Measurements from ENCODE around the gene MEAF6. TPM values are rescaled to one million over a fixed set of nuclear protein-coding genes. Genes with fewer than 3 reads are reported as not detected.
A peak's percentile ranks its signal among the peaks of the same experiment; 100 is the strongest.
"Not testable (repeated sequence)": the region's sequence is repeated elsewhere in the genome, so short reads cannot be mapped to it uniquely, and the experiment has no call there.

The MEAF6 gene
- 36.5 TPM for total RNA-seq
- 10 to 100 TPM; 40.4 to 54.8 (median 43.4) TPM for polyA plus RNA-seq (ENCODE audit: insufficient read depth in 1 of 8, insufficient read length in 8 of 8, low replicate concordance in 1 of 8)
- long read RNA-seq, donor 1, transcript MEAF6-201 (7 exons, 1,525 nt), result major isoform, 5 of 6 reads
- long read RNA-seq, donor 1, partial matches to known transcripts, result 0 of 6 reads
- long read RNA-seq, donor 1, other reads (novel, unspliced or antisense), result 0 of 6 reads
- long read RNA-seq, donor 2, partial matches to known transcripts, result 0 of 3 reads
- long read RNA-seq, donor 2, other reads (novel, unspliced or antisense), result 0 of 3 reads
- long read RNA-seq, donor 3, transcript MEAF6-201 (7 exons, 1,525 nt), result major isoform, 14 of 18 reads
- long read RNA-seq, donor 3, partial matches to known transcripts, result 0 of 18 reads
- long read RNA-seq, donor 3, other reads (novel, unspliced or antisense), result 0 of 18 reads
- long read RNA-seq, donor 4, transcript MEAF6-201 (7 exons, 1,525 nt), result major isoform, 9 of 11 reads
- long read RNA-seq, donor 4, partial matches to known transcripts, result 0 of 11 reads
- long read RNA-seq, donor 4, other reads (novel, unspliced or antisense), result 0 of 11 reads
- long read RNA-seq, donor 5, transcript MEAF6-201 (7 exons, 1,525 nt), result major isoform, 27 of 30 reads
- long read RNA-seq, donor 5, partial matches to known transcripts, result 0 of 30 reads
- long read RNA-seq, donor 5, other reads (novel, unspliced or antisense), result 0 of 30 reads
- long read RNA-seq, donor 6, transcript MEAF6-201 (7 exons, 1,525 nt), result major isoform, 11 of 14 reads
- long read RNA-seq, donor 6, partial matches to known transcripts, result 0 of 14 reads
- long read RNA-seq, donor 6, other reads (novel, unspliced or antisense), result 0 of 14 reads
- long read RNA-seq, donor 7, transcript MEAF6-201 (7 exons, 1,525 nt), result major isoform, 16 of 22 reads
- long read RNA-seq, donor 7, partial matches to known transcripts, result 0 of 22 reads
- long read RNA-seq, donor 7, other reads (novel, unspliced or antisense), result 0 of 22 reads
- long read RNA-seq, donor 8, transcript MEAF6-201 (7 exons, 1,525 nt), result major isoform, 11 of 13 reads
- long read RNA-seq, donor 8, partial matches to known transcripts, result 0 of 13 reads
- long read RNA-seq, donor 8, other reads (novel, unspliced or antisense), result 0 of 13 reads
- long read RNA-seq, donor 9, transcript MEAF6-201 (7 exons, 1,525 nt), result major isoform, 8 of 9 reads
- long read RNA-seq, donor 9, partial matches to known transcripts, result 0 of 9 reads
- long read RNA-seq, donor 9, other reads (novel, unspliced or antisense), result 0 of 9 reads
- long read RNA-seq, donor 10, transcript MEAF6-201 (7 exons, 1,525 nt), result major isoform, 17 of 20 reads
- long read RNA-seq, donor 10, partial matches to known transcripts, result 0 of 20 reads
- long read RNA-seq, donor 10, other reads (novel, unspliced or antisense), result 0 of 20 reads
- long read RNA-seq, donor 11, transcript MEAF6-201 (7 exons, 1,525 nt), result major isoform, 10 of 17 reads
- long read RNA-seq, donor 11, partial matches to known transcripts, result 5 of 17 reads
- long read RNA-seq, donor 11, other reads (novel, unspliced or antisense), result 0 of 17 reads

GRCh38 chr1:37514350-37515184 lies at the start of gene MEAF6:
TSS of gene MEAF6 (minus strand) at chr1:37514766. CDS start at chr1:37514746, 20 bp downstream.
- DNase-seq, result peak; percentile 93
- H3K27me3 ChIP-seq (ENCODE audit: control insufficient read depth, insufficient read depth, low read length), result no peaks in the 10 kb centered on the region
- WGBS (ENCODE audit: insufficient coverage), result under 1% methylated on average over 92 of the region's 100 CpGs
- peaks cover 14% of the 10 kb centered on the region for H3K4me1 ChIP-seq (ENCODE audit: control insufficient read depth, insufficient read depth, low read length)
- peak within 1 kb of the TSS; percentile 97 for H3K27ac ChIP-seq (ENCODE audit: low read length)
- H3K4me3 ChIP-seq (ENCODE audit: low read length), result peak within 1 kb of the TSS; percentile 67
- no peaks in the 10 kb centered on the region for H3K9me3 ChIP-seq (replicated peaks; ENCODE audit: control insufficient read depth, low read depth, low read length)
- peaks cover 18% of the 10 kb centered on the region for H3K36me3 ChIP-seq (ENCODE audit: control insufficient read depth, insufficient read depth, low read length)

- Histone ChIP-seq H3K27ac (ENCODE audit: low read length) (no peak overlapping the region), H3K27me3 (ENCODE audit: control insufficient read depth, insufficient read depth, low read length) (no peaks in the 10 kb centered on the region), H3K36me3 (ENCODE audit: control insufficient read depth, insufficient read depth, low read length) (peaks cover 53% of the 10 kb centered on the region), H3K9me3 (replicated peaks; ENCODE audit: control insufficient read depth, low read depth, low read length) (no peaks in the 10 kb centered on the region), H3K4me3 (ENCODE audit: low read length) (no peak overlapping the region), H3K4me1 (ENCODE audit: control insufficient read depth, insufficient read depth, low read length) (peaks cover 12% of the 10 kb centered on the region)
- WGBS (ENCODE audit: insufficient coverage), result 89% methylated on average over 1 of the region's 1 CpG
- no peak for DNase-seq
Observed at GRCh38 chr1:37562984-37563383, 48.4 kb upstream of the MEAF6 start.

GRCh38 chr1:37561133-37562132 lies 46.9 kb upstream of the MEAF6 start:
- DNase-seq, result peak; percentile 23
- Histone ChIP-seq H3K27ac (ENCODE audit: low read length) (no peak overlapping the region), H3K9me3 (replicated peaks; ENCODE audit: control insufficient read depth, low read depth, low read length) (no peaks in the 10 kb centered on the region), H3K36me3 (ENCODE audit: control insufficient read depth, insufficient read depth, low read length) (peaks cover 38% of the 10 kb centered on the region), H3K4me1 (ENCODE audit: control insufficient read depth, insufficient read depth, low read length) (peaks cover 25% of the 10 kb centered on the region), H3K27me3 (ENCODE audit: control insufficient read depth, insufficient read depth, low read length) (no peaks in the 10 kb centered on the region), H3K4me3 (ENCODE audit: low read length) (no peak overlapping the region)
- 87% methylated on average over 17 of the region's 21 CpGs for WGBS (ENCODE audit: insufficient coverage)

DNA sequence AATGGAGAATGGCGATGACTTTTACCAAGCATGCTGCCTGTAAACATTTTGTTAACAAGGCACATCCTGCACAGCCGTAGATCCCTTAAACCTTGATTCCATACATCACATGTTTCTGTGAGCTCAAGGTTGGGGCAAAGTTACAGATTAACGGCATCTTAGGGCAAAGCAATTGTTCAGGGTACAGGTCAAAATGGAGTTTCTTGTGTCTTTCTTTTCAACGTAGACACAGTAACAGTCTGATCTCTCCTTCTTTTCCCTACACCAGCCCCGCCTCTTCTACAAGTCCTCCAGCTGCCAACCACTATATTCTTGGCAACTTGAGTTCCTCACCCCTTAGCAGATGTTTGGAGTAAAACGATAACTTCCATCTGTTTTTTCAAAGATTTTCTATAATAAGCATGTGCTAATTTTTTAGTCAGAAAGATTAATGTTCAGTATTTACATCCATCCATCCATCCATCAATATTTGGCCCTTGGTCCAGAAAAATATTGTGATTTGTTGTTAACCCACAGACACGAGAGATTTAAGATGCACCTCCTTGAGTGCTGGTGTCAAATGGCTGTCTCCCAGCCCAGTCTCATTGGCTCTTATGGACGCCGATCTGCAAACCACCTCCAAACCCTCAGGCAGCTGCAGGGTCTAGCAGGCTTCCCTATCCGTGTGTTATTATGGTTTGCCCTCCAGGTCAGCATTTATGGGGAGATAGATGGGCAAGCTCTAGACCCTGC lies 46.0 kb upstream of the MEAF6 start:
- Histone ChIP-seq H3K4me3 (ENCODE audit: low read length) (no peak overlapping the region), H3K27me3 (ENCODE audit: control insufficient read depth, insufficient read depth, low read length) (no peaks in the 10 kb centered on the region), H3K9me3 (replicated peaks; ENCODE audit: control insufficient read depth, low read depth, low read length) (no peaks in the 10 kb centered on the region), H3K27ac (ENCODE audit: low read length) (no peak overlapping the region), H3K4me1 (ENCODE audit: control insufficient read depth, insufficient read depth, low read length) (peaks cover 27% of the 10 kb centered on the region), H3K36me3 (ENCODE audit: control insufficient read depth, insufficient read depth, low read length) (peaks cover 31% of the 10 kb centered on the region)
- DNase-seq, result peak; percentile 35
- 74% methylated on average over 3 of the region's 10 CpGs for WGBS (ENCODE audit: insufficient coverage)

DNA sequence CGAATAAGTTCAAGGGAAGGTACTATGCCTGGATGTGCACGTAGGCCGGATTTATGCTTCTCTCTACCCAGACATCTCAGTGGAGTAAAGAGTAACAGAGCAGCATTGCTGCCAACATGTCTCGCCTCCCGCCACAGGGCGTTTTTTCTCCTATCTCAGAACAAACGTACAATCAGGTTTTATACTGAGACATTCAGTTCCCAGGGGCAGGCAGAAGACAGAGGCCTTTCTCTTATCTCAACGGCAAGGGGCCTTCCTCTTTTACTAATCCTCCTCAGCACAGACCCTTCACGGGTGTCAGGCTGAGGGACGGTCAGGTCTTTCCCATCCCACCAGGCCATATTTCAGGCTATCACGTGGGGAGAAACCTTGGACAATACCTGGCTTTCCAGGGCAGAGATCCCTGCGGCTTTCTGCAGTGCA lies 45.4 kb upstream of the MEAF6 start:
- H3K27ac ChIP-seq (ENCODE audit: low read length); H3K4me3 ChIP-seq (ENCODE audit: low read length); H3K9me3 ChIP-seq (replicated peaks; ENCODE audit: control insufficient read depth, low read depth, low read length); H3K27me3 ChIP-seq (ENCODE audit: control insufficient read depth, insufficient read depth, low read length); DNase-seq: not testable (repeated sequence)
- peaks cover 26% of the 10 kb centered on the region for H3K36me3 ChIP-seq (ENCODE audit: control insufficient read depth, insufficient read depth, low read length)
- H3K4me1 ChIP-seq (ENCODE audit: control insufficient read depth, insufficient read depth, low read length), result peaks cover 27% of the 10 kb centered on the region
- 69% methylated on average over 11 of the region's 12 CpGs for WGBS (ENCODE audit: insufficient coverage)

GRCh38 chr1:37559080-37559479 lies 44.5 kb upstream of the MEAF6 start:
- 85% methylated on average over 4 of the region's 7 CpGs for WGBS (ENCODE audit: insufficient coverage)
- DNase-seq, result no peak
- Histone ChIP-seq H3K27ac (ENCODE audit: low read length) (no peak overlapping the region), H3K9me3 (replicated peaks; ENCODE audit: control insufficient read depth, low read depth, low read length) (no peaks in the 10 kb centered on the region), H3K4me3 (ENCODE audit: low read length) (no peak overlapping the region), H3K36me3 (ENCODE audit: control insufficient read depth, insufficient read depth, low read length) (peaks cover 19% of the 10 kb centered on the region), H3K27me3 (ENCODE audit: control insufficient read depth, insufficient read depth, low read length) (no peaks in the 10 kb centered on the region), H3K4me1 (ENCODE audit: control insufficient read depth, insufficient read depth, low read length) (peaks cover 27% of the 10 kb centered on the region)

- Histone ChIP-seq H3K4me3 (ENCODE audit: low read length) (no peak overlapping the region), H3K9me3 (replicated peaks; ENCODE audit: control insufficient read depth, low read depth, low read length) (no peaks in the 10 kb centered on the region), H3K27ac (ENCODE audit: low read length) (no peak overlapping the region), H3K27me3 (ENCODE audit: control insufficient read depth, insufficient read depth, low read length) (no peaks in the 10 kb centered on the region), H3K4me1 (ENCODE audit: control insufficient read depth, insufficient read depth, low read length) (peaks cover 29% of the 10 kb centered on the region), H3K36me3 (ENCODE audit: control insufficient read depth, insufficient read depth, low read length) (peaks cover 18% of the 10 kb centered on the region)
- WGBS (ENCODE audit: insufficient coverage), result 86% methylated on average over 1 of the region's 1 CpG
- DNase-seq, result no peak
Observed at GRCh38 chr1:37558411-37558810, 43.8 kb upstream of the MEAF6 start.

DNA sequence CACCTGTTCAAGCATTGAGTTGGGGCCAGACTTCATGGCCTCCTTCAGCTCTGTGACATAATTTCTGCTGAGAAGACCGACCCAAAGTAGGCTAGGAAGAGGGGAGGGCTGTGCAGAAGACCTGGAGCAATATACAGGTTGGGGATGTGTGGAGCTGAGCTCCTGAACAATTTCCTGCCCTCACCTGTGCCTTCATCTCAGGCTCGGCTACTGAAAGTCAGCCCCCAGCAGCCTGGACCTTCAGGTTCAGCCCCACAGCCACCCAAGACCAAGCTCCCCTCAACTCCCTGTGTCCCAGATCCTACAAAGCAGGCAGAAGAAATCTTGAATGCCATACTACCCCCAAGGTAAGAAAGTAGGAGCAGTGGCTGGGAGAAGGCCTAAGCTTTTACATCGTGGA lies 42.8 kb upstream of the MEAF6 start:
- no peaks in the 10 kb centered on the region for H3K27me3 ChIP-seq (ENCODE audit: control insufficient read depth, insufficient read depth, low read length)
- no peak overlapping the region for H3K27ac ChIP-seq (ENCODE audit: low read length)

More for the DNA sequence above, 42.8 kb upstream of the MEAF6 start:
- H3K9me3 ChIP-seq (replicated peaks; ENCODE audit: control insufficient read depth, low read depth, low read length), result no peaks in the 10 kb centered on the region
- H3K4me1 ChIP-seq (ENCODE audit: control insufficient read depth, insufficient read depth, low read length), result peaks cover 38% of the 10 kb centered on the region
- WGBS (ENCODE audit: insufficient coverage), result no CpG with 5 or more reads among the region's 3 CpGs
- no peak for DNase-seq
- peak overlapping the region; percentile 40 for H3K4me3 ChIP-seq (ENCODE audit: low read length)
- H3K36me3 ChIP-seq (ENCODE audit: control insufficient read depth, insufficient read depth, low read length), result peaks cover 14% of the 10 kb centered on the region

Measured in muscle of leg (tissue), 16 donors.